ENCODE data around the gene DHX8. TPM values are rescaled to one million over a fixed set of nuclear protein-coding genes. Genes with fewer than 3 reads are reported as not detected.
A peak's percentile ranks its signal among the peaks of the same experiment; 100 is the strongest.
"Not testable (repeated sequence)": the region's sequence is repeated elsewhere in the genome, so short reads cannot be mapped to it uniquely, and the experiment has no call there.

DHX8 gene
- total RNA-seq, 6 experiments from 2014 or later = 57.2 to 65.6 (median 61.7) TPM

- Mint-ChIP-seq H3K27ac (peak overlapping the region; percentile 99), H3K9me3 (no peaks in the 10 kb centered on the region), H3K4me3 (peak overlapping the region; percentile 73), H3K4me1 (ENCODE audit: low read depth) (peaks cover 32% of the 10 kb centered on the region), H3K27me3 (ENCODE audit: insufficient read depth) (peaks cover 5% of the 10 kb centered on the region; the same call in 1 of the 2 replicates), H3K36me3 (ENCODE audit: low read depth) (0 out of 2 replicates have a peak, but pooled peaks cover 4% of the 10 kb centered on the region)
- TF ChIP-seq CTCF (IDR thresholded peaks at IDR 0.05) = no peak
- peak; percentile 95 for DNase-seq
Observed at GRCh38 chr17:43469145-43469544, 14.6 kb upstream of the DHX8 start.

- 0 out of 2 replicates have a peak, but pooled peaks cover 4% of the 10 kb centered on the region for H3K36me3 Mint-ChIP-seq (ENCODE audit: low read depth)
- no peak for TF ChIP-seq CTCF (IDR thresholded peaks at IDR 0.05)
- H3K27me3 Mint-ChIP-seq (ENCODE audit: insufficient read depth) = no peaks in the 10 kb centered on the region
- peak; percentile 41 for DNase-seq
- H3K4me3 Mint-ChIP-seq = no peak overlapping the region
- peaks cover 32% of the 10 kb centered on the region for H3K4me1 Mint-ChIP-seq (ENCODE audit: low read depth)
- H3K27ac Mint-ChIP-seq = no peak overlapping the region
- no peaks in the 10 kb centered on the region for H3K9me3 Mint-ChIP-seq
Observed at GRCh38 chr17:43471585-43472160, 12.1 kb upstream of the DHX8 start.

GRCh38 chr17:43475494-43476089, 8.2 kb upstream of the DHX8 start:
- DNase-seq = no peak
- no peaks in the 10 kb centered on the region for H3K9me3 Mint-ChIP-seq
- H3K27me3 Mint-ChIP-seq (ENCODE audit: insufficient read depth) = no peaks in the 10 kb centered on the region
- peaks cover 16% of the 10 kb centered on the region for H3K4me1 Mint-ChIP-seq (ENCODE audit: low read depth)
- no peak for TF ChIP-seq CTCF (IDR thresholded peaks at IDR 0.05)
- 0 out of 2 replicates have a peak overlapping the region, but pooled peaks have one; percentile 17 for H3K27ac Mint-ChIP-seq
- no peak overlapping the region for H3K4me3 Mint-ChIP-seq
- H3K36me3 Mint-ChIP-seq (ENCODE audit: low read depth) = 0 out of 2 replicates have a peak, but pooled peaks cover 4% of the 10 kb centered on the region

GRCh38 chr17:43476306-43476705, 7.5 kb upstream of the DHX8 start:
- not testable (repeated sequence) for H3K4me3 Mint-ChIP-seq; H3K27me3 Mint-ChIP-seq (ENCODE audit: insufficient read depth); H3K36me3 Mint-ChIP-seq (ENCODE audit: low read depth); H3K9me3 Mint-ChIP-seq; DNase-seq; H3K27ac Mint-ChIP-seq
- peaks cover 16% of the 10 kb centered on the region for H3K4me1 Mint-ChIP-seq (ENCODE audit: low read depth)

GRCh38 chr17:43477832-43478634, 5.7 kb upstream of the DHX8 start:
- no peak for TF ChIP-seq CTCF (IDR thresholded peaks at IDR 0.05)
- Mint-ChIP-seq H3K9me3 (no peaks in the 10 kb centered on the region), H3K27me3 (ENCODE audit: insufficient read depth) (no peaks in the 10 kb centered on the region), H3K4me1 (ENCODE audit: low read depth) (peaks cover 11% of the 10 kb centered on the region), H3K36me3 (ENCODE audit: low read depth) (no peaks in the 10 kb centered on the region), H3K4me3 (no peak overlapping the region), H3K27ac (no peak overlapping the region)
- DNase-seq = no peak

DNA sequence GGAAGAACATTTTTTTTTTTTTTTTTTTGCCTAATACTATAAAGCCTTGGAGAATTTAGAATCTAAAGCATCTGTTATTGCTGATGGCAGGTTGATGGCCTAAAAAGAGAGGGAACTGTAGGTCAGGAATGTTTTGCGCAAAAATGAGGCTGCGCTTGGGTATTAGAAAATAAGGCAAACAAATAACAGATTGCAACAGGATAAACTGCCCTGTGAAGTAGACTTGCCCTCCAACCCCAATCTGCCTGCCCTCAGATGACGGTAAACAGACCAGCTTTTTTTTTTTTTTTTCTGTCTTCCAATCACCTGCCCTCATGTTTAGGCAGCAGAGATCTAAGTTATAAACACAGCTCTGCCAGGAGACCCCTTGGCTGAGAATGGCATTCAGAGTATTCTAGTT, 3.8 kb upstream of the DHX8 start:
- Mint-ChIP-seq H3K27ac (no peak overlapping the region), H3K4me1 (ENCODE audit: low read depth) (peaks cover 21% of the 10 kb centered on the region), H3K36me3 (ENCODE audit: low read depth) (peaks cover 9% of the 10 kb centered on the region), H3K9me3 (peaks cover 3% of the 10 kb centered on the region; the same call in 1 of the 2 replicates), H3K4me3 (no peak overlapping the region), H3K27me3 (ENCODE audit: insufficient read depth) (no peaks in the 10 kb centered on the region; the same call in 1 of the 2 replicates)
- DNase-seq = no peak
- TF ChIP-seq CTCF (IDR thresholded peaks at IDR 0.05) = no peak

Measured in HFFc6 (cell line).